Lung (tissue), 12 donors: ENCODE results near the gene ABCA4. TPM values are rescaled to one million over a fixed set of nuclear protein-coding genes. Genes with fewer than 3 reads are reported as not detected.

Experiments
- ATAC-seq: fragments of 200-7000 bp; cut with Tn5 transposase; one replicate; pipeline ENCODE4 v1.9.1; 2020; ENCODE audit warnings: moderate number of reproducible peaks; ENCODE audit not compliant: insufficient read depth, low FRiP score
- DNase-seq, 3 donors: peaks; one replicate each; pipeline ENCODE4 v3.0.0-alpha.2; 2013 to 2017
- H3K27ac ChIP-seq, 2 donors: one replicate each; pipeline ENCODE4 v1.5.1; 2013; ENCODE audit warnings: mild to moderate bottlenecking in 2 of 2, moderate library complexity in 2 of 2, control low read depth in 1 of 2, inconsistent platforms in 1 of 2, low read depth in 1 of 2, low read length in 1 of 2
- H3K27me3 ChIP-seq, 3 donors: one replicate each; pipeline ENCODE4 v1.5.1; 2013; ENCODE audit warnings: low read length in 2 of 3; ENCODE audit not compliant: control insufficient read depth in 3 of 3, insufficient read depth in 3 of 3
- H3K36me3 ChIP-seq, 4 donors: one replicate each; pipeline ENCODE4 v1.5.1; 2013; ENCODE audit warnings: low read length in 4 of 4, mild to moderate bottlenecking in 1 of 4, moderate library complexity in 1 of 4; ENCODE audit not compliant: control insufficient read depth in 4 of 4, insufficient read depth in 4 of 4
- H3K4me1 ChIP-seq, 5 donors: one replicate each; pipeline ENCODE4 v1.5.1; 2013; ENCODE audit warnings: low read length in 5 of 5, mild to moderate bottlenecking in 2 of 5, moderate library complexity in 1 of 5; ENCODE audit not compliant: control insufficient read depth in 5 of 5, insufficient read depth in 5 of 5
- H3K4me3 ChIP-seq: one replicate; pipeline ENCODE4 v1.5.1; 2013; ENCODE audit warnings: mild to moderate bottlenecking, control low read depth, moderate library complexity
- H3K9ac ChIP-seq, 2 donors: one replicate each; pipeline ENCODE4 v1.5.1; 2013; ENCODE audit warnings: low read length in 2 of 2, control low read depth in 1 of 2; ENCODE audit not compliant: insufficient read depth in 1 of 2
- H3K9me3 ChIP-seq, 4 donors: one replicate each; pipeline ENCODE4 v1.5.1; 2013; ENCODE audit warnings: low read length in 3 of 4, mild to moderate bottlenecking in 1 of 4, moderate library complexity in 1 of 4; ENCODE audit not compliant: control insufficient read depth in 4 of 4, insufficient read depth in 3 of 4
- CTCF ChIP-seq: IDR thresholded peaks from 2 replicates; pipeline ENCODE4 v1.5.1; 2012; ENCODE audit warnings: mild to moderate bottlenecking; ENCODE audit errors: control extremely low read depth, extremely low read depth
- WGBS, 2 donors: extraction: QIAGEN DNeasy Blood & Tissue Kit; methylation state at CpG; one replicate each; pipeline ENCODE4 v1.1.7; 2013; 5-methylcytosine and 5-hydroxymethylcytosine counted together
- polyA plus RNA-seq, 2 donors: library from polyadenylated mRNA; stranded (reverse); fragments of 200-250 nt; gene quantifications; one replicate each; pipeline ENCODE4 v1.2.1, GENCODE V29; 2013
- total RNA-seq, 2 donors: library from RNA; depleted of rRNA in 1 of 2; stranded (reverse); fragments of >200 nt in 1 of 2; gene quantifications; one replicate each; pipeline ENCODE4 v1.2.1, GENCODE V29; 2014 to 2021
- donor health status: control.
- donor health status: control.
- donor health status: Bipolar disorder and iron deficiency.
- donor health status: healthy.
- donor health status: DM: yes; HTN: yes; CAD: no.

The ABCA4 gene
- total and polyA plus RNA-seq, 4 donors = 0.21 to 1.0 (median 0.67) TPM

- Histone ChIP-seq H3K9me3 (no peaks in the 10 kb centered on the region), H3K27ac (no peak overlapping the region), H3K9ac (no peak overlapping the region), H3K27me3 (no peaks in the 10 kb centered on the region), H3K36me3 (no peaks in the 10 kb centered on the region), H3K4me3 (no peak overlapping the region), H3K4me1 (peaks cover 0 to 7% (median 0%) of the 10 kb centered on the region in 5 donors)
- WGBS, 2 donors = 84 to 86% methylated on average over 2 of the region's 2 CpGs
- ATAC-seq (no peak), DNase-seq (no peak)
- no peak for TF ChIP-seq CTCF
Measured at GRCh38 chr1:94087193-94087592, 33.8 kb downstream of the ABCA4 start.

GRCh38 chr1:94084547-94084946 lies 36.4 kb downstream of the ABCA4 start:
- DNase-seq = no peak
- 66 to 83% methylated on average over 6 of the region's 6 CpGs for WGBS, 2 donors
- no peaks in the 10 kb centered on the region for H3K27me3 ChIP-seq
- no peak overlapping the region for H3K4me3 ChIP-seq
- H3K9ac ChIP-seq = no peak overlapping the region
- no peak overlapping the region for H3K27ac ChIP-seq
- no peaks in the 10 kb centered on the region for H3K4me1 ChIP-seq
- TF ChIP-seq CTCF = no peak
- no peaks in the 10 kb centered on the region for H3K9me3 ChIP-seq
- H3K36me3 ChIP-seq = no peaks in the 10 kb centered on the region
- ATAC-seq = no peak

GRCh38 chr1:94084085-94084484 lies 36.9 kb downstream of the ABCA4 start:
- no peak overlapping the region for H3K4me3 ChIP-seq
- H3K27me3 ChIP-seq = no peaks in the 10 kb centered on the region
- no peak overlapping the region for H3K27ac ChIP-seq
- H3K9ac ChIP-seq = no peak overlapping the region
- H3K9me3 ChIP-seq = no peaks in the 10 kb centered on the region
- DNase-seq (no peak), ATAC-seq (no peak)
- H3K4me1 ChIP-seq = peaks cover 0 to 3% (median 0%) of the 10 kb centered on the region in 5 donors
- no peak for TF ChIP-seq CTCF
- H3K36me3 ChIP-seq = no peaks in the 10 kb centered on the region

GRCh38 chr1:94083681-94084080 lies 37.3 kb downstream of the ABCA4 start:
- H3K36me3 ChIP-seq = no peaks in the 10 kb centered on the region
- no peak for DNase-seq
- H3K9me3 ChIP-seq = no peaks in the 10 kb centered on the region
- H3K27ac ChIP-seq = no peak overlapping the region
- no peak overlapping the region for H3K4me3 ChIP-seq
- no peaks in the 10 kb centered on the region for H3K27me3 ChIP-seq
- H3K9ac ChIP-seq = no peak overlapping the region
- WGBS, 2 donors = 16 to 33% methylated on average over 4 of the region's 4 CpGs
- TF ChIP-seq CTCF = no peak
- H3K4me1 ChIP-seq = peaks cover 0 to 6% (median 0%) of the 10 kb centered on the region in 5 donors
- ATAC-seq = no peak
